VCaP (cell line): ENCODE results near the gene FUT7.
A peak's percentile ranks its signal among the peaks of the same experiment; 100 is the strongest.

Experiments
- H3K27ac ChIP-seq: fragments of 450-650 bp; 2 replicates; pipeline ENCODE4 v1.5.1; 2017
- CTCF ChIP-seq: fragments of 450-650 bp; conservative IDR thresholded peaks from 2 replicates; pipeline ENCODE4 v1.5.1; 2017; ENCODE audit warnings: mild to moderate bottlenecking, moderate library complexity

Gene FUT7

GRCh38 chr9:136996361-136997292 lies 35.3 kb downstream of the FUT7 start, which contains the start of gene CLIC3:
TSS of gene CLIC3 (minus strand) at chr9:136996568. CDS start at chr9:136996543, 25 bp downstream.
- TF ChIP-seq CTCF, result no peak
- peak within 1 kb of the TSS; percentile 30; the same call in 1 of the 2 replicates for H3K27ac ChIP-seq

GRCh38 chr9:136995772-136996311 lies 36.0 kb downstream of the FUT7 start:
- no peak for TF ChIP-seq CTCF
- peak overlapping the region; percentile 30; the same call in 1 of the 2 replicates for H3K27ac ChIP-seq

GRCh38 chr9:136995362-136995761 lies 36.5 kb downstream of the FUT7 start:
- no peak for TF ChIP-seq CTCF
- H3K27ac ChIP-seq, result no peak overlapping the region

- no peak overlapping the region for H3K27ac ChIP-seq
- TF ChIP-seq CTCF, result no peak
Measured at GRCh38 chr9:136994888-136995230, 37.0 kb downstream of the FUT7 start.

GRCh38 chr9:136994180-136994887 lies 37.6 kb downstream of the FUT7 start:
- no peak overlapping the region for H3K27ac ChIP-seq
- no peak for TF ChIP-seq CTCF

- H3K27ac ChIP-seq, result peak overlapping the region; percentile 89
- TF ChIP-seq CTCF, result no peak
Measured at GRCh38 chr9:136992819-136993369, 39.0 kb downstream of the FUT7 start.
